HepG2 (cell line): ENCODE data around the gene SGF29. TPM values are rescaled to one million over a fixed set of nuclear protein-coding genes. Genes with fewer than 3 reads are reported as not detected.

Source experiments
- ADNP ChIP-seq: sonication (generic); formaldehyde crosslinking; IDR thresholded peaks from 2 replicates; pipeline ENCODE4 v1.4.0; 2020; ENCODE audit warnings: missing genetic modification reagents
- BCL6 ChIP-seq: IDR thresholded peaks from 2 replicates; pipeline ENCODE4 v1.6.1; 2016; ENCODE audit warnings: missing genetic modification reagents, missing compliant biosample characterization
- FOXP1 ChIP-seq, 2 experiments: fragments of 450-650 bp in 1 of 2; IDR thresholded peaks; 2 replicates each; pipeline ENCODE4 v1.6.1; 2017 to 2018; ENCODE audit warnings: antibody characterized with exemption in 1 of 2
- MZF1 ChIP-seq: sonication (generic); formaldehyde crosslinking; IDR thresholded peaks from 2 replicates; pipeline ENCODE4 v1.8.1; 2023; ENCODE audit warnings: mild to moderate bottlenecking, missing genetic modification reagents, borderline replicate concordance
- NR2C2 ChIP-seq: sonication (generic); formaldehyde crosslinking; IDR thresholded peaks from 2 replicates; pipeline ENCODE4 v1.4.0; 2020; ENCODE audit warnings: missing genetic modification reagents, mild to moderate bottlenecking, moderate library complexity, borderline replicate concordance
- NR3C1 ChIP-seq: sonication (generic); formaldehyde crosslinking; IDR thresholded peaks from 2 replicates; pipeline ENCODE4 v1.4.0; 2020; ENCODE audit warnings: missing genetic modification reagents
- SAP130 ChIP-seq: IDR thresholded peaks from 2 replicates; pipeline ENCODE4 v1.6.1; 2016; ENCODE audit warnings: low read depth
- SMC3 ChIP-seq: IDR thresholded peaks from 2 replicates; pipeline ENCODE4 v1.6.1; 2011; ENCODE audit warnings: low read length, improper control_type of control experiment
- ZFP62 ChIP-seq: sonication (generic); formaldehyde crosslinking; IDR thresholded peaks from 2 replicates; pipeline ENCODE4 v1.4.0; 2020; ENCODE audit warnings: missing genetic modification reagents
- ZNF207 ChIP-seq: fragments of 450-650 bp; IDR thresholded peaks from 2 replicates; pipeline ENCODE4 v1.6.1; 2016; ENCODE audit warnings: antibody characterized with exemption, borderline replicate concordance
- ZNF281 ChIP-seq: sonication (generic); formaldehyde crosslinking; IDR thresholded peaks from 2 replicates; pipeline ENCODE4 v1.4.0; 2020; ENCODE audit warnings: missing genetic modification reagents, borderline replicate concordance
- ZNF282 ChIP-seq: fragments of 450-650 bp; IDR thresholded peaks from 2 replicates; pipeline ENCODE4 v1.6.1; 2018; ENCODE audit not compliant: partially characterized antibody
- ZNF350 ChIP-seq: sonication (generic); formaldehyde crosslinking; IDR thresholded peaks from 2 replicates; pipeline ENCODE4 v1.4.0; 2020; ENCODE audit warnings: mild to moderate bottlenecking, low read depth, missing genetic modification reagents, borderline replicate concordance
- ZNF367 ChIP-seq: sonication (generic); formaldehyde crosslinking; IDR thresholded peaks from 2 replicates; pipeline ENCODE4 v1.4.0; 2020; ENCODE audit warnings: missing genetic modification reagents, borderline replicate concordance
- ZNF562 ChIP-seq: sonication (generic); formaldehyde crosslinking; IDR thresholded peaks from 2 replicates; pipeline ENCODE4 v1.8.0; 2022; ENCODE audit warnings: missing genetic modification reagents, borderline replicate concordance
- ZNF563 ChIP-seq: sonication (generic); formaldehyde crosslinking; IDR thresholded peaks from 2 replicates; pipeline ENCODE4 v1.8.0; 2022; ENCODE audit warnings: mild to moderate bottlenecking, moderate library complexity, missing genetic modification reagents
- ZNF598 ChIP-seq: sonication (generic); formaldehyde crosslinking; IDR thresholded peaks from 2 replicates; pipeline ENCODE4 v1.5.1; 2020; ENCODE audit warnings: mild to moderate bottlenecking, missing genetic modification reagents, borderline replicate concordance
- ZNF660 ChIP-seq: sonication (generic); formaldehyde crosslinking; IDR thresholded peaks from 2 replicates; pipeline ENCODE4 v1.5.1; 2020; ENCODE audit warnings: mild to moderate bottlenecking, low read depth, missing genetic modification reagents, borderline replicate concordance
- ZNF75D ChIP-seq: sonication (generic); formaldehyde crosslinking; IDR thresholded peaks from 2 replicates; pipeline ENCODE4 v1.8.1; 2023; ENCODE audit warnings: missing genetic modification reagents, mild to moderate bottlenecking, borderline replicate concordance
- polyA plus RNA-seq, 8 experiments: library from polyadenylated mRNA; depleted of rRNA in 3 of 8; stranded (reverse) in 7 of 8; unstranded in 1 of 8; fragments of >200 nt; fragmentation: Illumina TruSeq in 4 of 8; extraction: Trizol in 4 of 8; gene quantifications; 2 replicates each; pipeline versions ENCODE4 v1.2.1 to v1.2.3, GENCODE V29; 2011 to 2016; ENCODE audit warnings: low read depth in 4 of 8, missing spikeins in 1 of 8, mixed read lengths in 1 of 8; ENCODE audit not compliant: insufficient read depth in 1 of 8
- total RNA-seq, 5 experiments: library from RNA; depleted of rRNA; stranded (reverse); fragments of >200 nt; fragmentation: Illumina TruSeq; extraction: Trizol; gene quantifications; 2 replicates each; pipeline ENCODE4 v1.2.3, GENCODE V29; 2016; ENCODE audit warnings: low read depth in 1 of 5
- TF ChIP-seq, protein P1 (sequence below): fragments of 450-650 bp; IDR thresholded peaks from 2 replicates; pipeline ENCODE4 v1.6.1; 2017; ENCODE audit warnings: mild to moderate bottlenecking
- TF ChIP-seq, protein P2 (sequence below): IDR thresholded peaks from 2 replicates; pipeline ENCODE4 v1.6.1; 2016; ENCODE audit warnings: missing biosample characterization, missing genetic modification reagents, low read depth
- TF ChIP-seq, protein P3 (sequence below): sonication (generic); formaldehyde crosslinking; IDR thresholded peaks from 2 replicates; pipeline ENCODE4 v1.5.1; 2020; ENCODE audit warnings: mild to moderate bottlenecking, moderate library complexity, missing genetic modification reagents

SGF29 gene
- total and polyA plus RNA-seq, 2 of the 13 experiments (the other 11 are each of a cell fraction or from before 2014, with no cell fraction given): 5.0 to 29.4 TPM

GRCh38 chr16:28610595-28611191 lies 57.0 kb downstream of the SGF29 start (continued):
- TF ChIP-seq, protein P1, sequence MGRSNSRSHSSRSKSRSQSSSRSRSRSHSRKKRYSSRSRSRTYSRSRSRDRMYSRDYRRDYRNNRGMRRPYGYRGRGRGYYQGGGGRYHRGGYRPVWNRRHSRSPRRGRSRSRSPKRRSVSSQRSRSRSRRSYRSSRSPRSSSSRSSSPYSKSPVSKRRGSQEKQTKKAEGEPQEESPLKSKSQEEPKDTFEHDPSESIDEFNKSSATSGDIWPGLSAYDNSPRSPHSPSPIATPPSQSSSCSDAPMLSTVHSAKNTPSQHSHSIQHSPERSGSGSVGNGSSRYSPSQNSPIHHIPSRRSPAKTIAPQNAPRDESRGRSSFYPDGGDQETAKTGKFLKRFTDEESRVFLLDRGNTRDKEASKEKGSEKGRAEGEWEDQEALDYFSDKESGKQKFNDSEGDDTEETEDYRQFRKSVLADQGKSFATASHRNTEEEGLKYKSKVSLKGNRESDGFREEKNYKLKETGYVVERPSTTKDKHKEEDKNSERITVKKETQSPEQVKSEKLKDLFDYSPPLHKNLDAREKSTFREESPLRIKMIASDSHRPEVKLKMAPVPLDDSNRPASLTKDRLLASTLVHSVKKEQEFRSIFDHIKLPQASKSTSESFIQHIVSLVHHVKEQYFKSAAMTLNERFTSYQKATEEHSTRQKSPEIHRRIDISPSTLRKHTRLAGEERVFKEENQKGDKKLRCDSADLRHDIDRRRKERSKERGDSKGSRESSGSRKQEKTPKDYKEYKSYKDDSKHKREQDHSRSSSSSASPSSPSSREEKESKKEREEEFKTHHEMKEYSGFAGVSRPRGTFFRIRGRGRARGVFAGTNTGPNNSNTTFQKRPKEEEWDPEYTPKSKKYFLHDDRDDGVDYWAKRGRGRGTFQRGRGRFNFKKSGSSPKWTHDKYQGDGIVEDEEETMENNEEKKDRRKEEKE: no peak
- no peak for TF ChIP-seq NR2C2 (CRISPR knock-in tag)
- TF ChIP-seq ZNF282: no peak
- TF ChIP-seq, protein P2, sequence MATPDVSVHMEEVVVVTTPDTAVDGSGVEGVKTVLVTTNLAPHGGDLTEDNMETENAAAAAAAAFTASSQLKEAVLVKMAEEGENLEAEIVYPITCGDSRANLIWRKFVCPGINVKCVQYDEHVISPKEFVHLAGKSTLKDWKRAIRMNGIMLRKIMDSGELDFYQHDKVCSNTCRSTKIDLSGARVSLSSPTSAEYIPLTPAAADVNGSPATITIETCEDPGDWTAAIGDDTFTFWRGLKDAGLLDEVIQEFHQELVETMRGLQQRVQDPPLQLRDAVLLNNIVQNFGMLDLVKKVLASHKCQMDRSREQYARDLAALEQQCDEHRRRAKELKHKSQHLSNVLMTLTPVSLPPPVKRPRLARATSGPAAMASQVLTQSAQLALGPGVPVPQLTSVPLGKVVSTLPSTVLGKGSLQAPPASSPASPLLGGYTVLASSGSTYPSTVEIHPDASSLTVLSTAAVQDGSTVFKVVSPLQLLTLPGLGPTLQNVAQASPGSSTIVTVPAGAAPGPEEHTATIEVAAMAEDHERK (CRISPR knock-in tag): no peak
- TF ChIP-seq ZNF350 (CRISPR knock-in tag): 0 out of 2 replicates have a peak, but pooled peaks have one; percentile 43
- no peak for TF ChIP-seq ZNF75D (CRISPR knock-in tag)
- TF ChIP-seq ZNF207: no peak
- TF ChIP-seq ZNF598 (CRISPR knock-in tag): 0 out of 2 replicates have a peak, but pooled peaks have one; percentile 52
- no peak for TF ChIP-seq ZNF563 (CRISPR knock-in tag)
- no peak for TF ChIP-seq ZNF367 (CRISPR knock-in tag)
- TF ChIP-seq NR3C1: no peak
- TF ChIP-seq ZFP62 (CRISPR knock-in tag): no peak
- no peak for TF ChIP-seq FOXP1 (IDR thresholded peaks at IDR 0.05)
- peak; percentile 18; the same call in 1 of the 2 replicates for TF ChIP-seq FOXP1 (CRISPR knock-in tag; IDR thresholded peaks at IDR 0.05)
- TF ChIP-seq SMC3: no peak
- TF ChIP-seq, protein P3, sequence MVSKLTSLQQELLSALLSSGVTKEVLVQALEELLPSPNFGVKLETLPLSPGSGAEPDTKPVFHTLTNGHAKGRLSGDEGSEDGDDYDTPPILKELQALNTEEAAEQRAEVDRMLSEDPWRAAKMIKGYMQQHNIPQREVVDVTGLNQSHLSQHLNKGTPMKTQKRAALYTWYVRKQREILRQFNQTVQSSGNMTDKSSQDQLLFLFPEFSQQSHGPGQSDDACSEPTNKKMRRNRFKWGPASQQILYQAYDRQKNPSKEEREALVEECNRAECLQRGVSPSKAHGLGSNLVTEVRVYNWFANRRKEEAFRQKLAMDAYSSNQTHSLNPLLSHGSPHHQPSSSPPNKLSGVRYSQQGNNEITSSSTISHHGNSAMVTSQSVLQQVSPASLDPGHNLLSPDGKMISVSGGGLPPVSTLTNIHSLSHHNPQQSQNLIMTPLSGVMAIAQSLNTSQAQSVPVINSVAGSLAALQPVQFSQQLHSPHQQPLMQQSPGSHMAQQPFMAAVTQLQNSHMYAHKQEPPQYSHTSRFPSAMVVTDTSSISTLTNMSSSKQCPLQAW (CRISPR knock-in tag): no peak
- peak; percentile 83 for TF ChIP-seq BCL6
- TF ChIP-seq ZNF281 (CRISPR knock-in tag): no peak
- no peak for TF ChIP-seq SAP130
- TF ChIP-seq ZNF562 (CRISPR knock-in tag): no peak
- TF ChIP-seq ADNP (CRISPR knock-in tag): no peak
- TF ChIP-seq MZF1 (CRISPR knock-in tag): no peak
- no peak for TF ChIP-seq ZNF660 (CRISPR knock-in tag)
